TTC549 (cell line): ENCODE measurements around the gene MXI1.
A peak's percentile ranks its signal among the peaks of the same experiment; 100 is the strongest.

Source experiments
- FAIRE-seq: peaks from 2 replicates; lab custom pipeline; 2012; peaks lifted over from hg19 to GRCh38; lab: Jason Lieb, UNC

Gene MXI1

DNA sequence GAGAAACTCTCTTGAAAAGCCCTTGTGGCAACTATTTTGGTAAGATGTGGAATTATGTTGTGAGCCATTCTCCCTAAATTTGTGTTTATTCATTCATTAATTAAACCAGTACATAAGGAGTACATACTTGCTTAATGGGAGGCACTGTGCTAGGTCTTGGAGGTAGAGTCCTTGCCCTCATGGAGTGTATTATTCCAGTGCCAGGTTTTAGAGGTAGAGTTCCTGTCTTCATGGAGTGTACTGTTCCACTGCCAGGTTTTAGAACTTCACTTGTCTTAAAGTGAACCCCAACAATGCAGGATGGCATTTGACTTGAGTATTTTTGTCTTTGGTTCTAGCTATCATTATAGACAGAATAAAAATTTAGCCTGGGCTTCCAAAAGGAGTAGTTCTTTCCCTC, 8.8 kb downstream of the MXI1 start:
- FAIRE-seq, result no peak

DNA sequence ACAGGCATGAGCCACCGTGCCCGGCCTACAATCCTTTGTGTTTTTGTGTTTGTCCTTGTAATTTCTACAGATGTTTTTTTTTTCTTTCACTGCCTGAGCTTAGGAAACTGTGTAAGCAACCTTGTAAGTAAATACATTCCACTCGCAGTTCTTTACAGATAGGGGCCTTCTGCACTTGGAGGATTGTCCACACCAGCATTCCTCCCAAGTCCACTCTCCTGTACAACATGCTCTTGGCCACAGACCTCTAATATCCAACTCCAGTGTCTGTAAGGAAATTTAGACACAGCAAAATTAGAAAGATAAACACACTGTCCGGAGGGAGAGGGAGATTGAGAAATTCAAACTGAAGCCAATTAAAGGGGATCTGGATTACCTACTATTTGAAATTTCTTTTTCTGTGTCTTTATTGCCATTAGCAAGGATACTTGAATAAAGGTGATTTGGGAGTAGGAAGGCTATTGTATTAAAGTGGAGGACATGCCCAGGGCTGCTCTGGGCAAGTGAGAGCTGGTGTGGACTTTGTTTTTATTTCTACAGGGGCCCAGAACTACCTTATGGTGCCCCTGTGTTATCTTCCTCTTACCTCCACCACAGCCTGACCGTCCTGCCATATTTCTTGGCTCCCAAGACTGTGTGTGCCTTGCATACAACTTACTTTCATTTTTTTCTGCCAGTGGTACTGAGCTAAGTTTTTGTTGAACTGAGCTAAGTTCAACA, 9.7 kb downstream of the MXI1 start:
- FAIRE-seq, result no peak

DNA sequence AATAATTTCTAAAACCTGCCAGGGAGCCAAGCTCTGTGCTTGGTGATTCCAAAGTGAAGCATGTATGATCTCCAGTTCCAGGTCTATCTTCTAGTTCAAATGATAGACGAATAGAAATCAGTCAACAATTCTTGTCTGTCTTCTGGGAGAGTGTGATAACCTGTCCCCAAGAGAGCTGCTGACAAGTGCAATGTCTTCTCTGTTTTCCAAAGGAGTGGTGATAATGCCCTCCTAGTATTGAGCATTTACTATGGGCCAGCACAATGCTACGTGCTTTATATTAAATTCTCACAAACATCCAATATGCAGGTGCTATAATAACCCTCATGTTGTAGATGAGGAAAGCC, 10.2 kb downstream of the MXI1 start:
- FAIRE-seq, result no peak

DNA sequence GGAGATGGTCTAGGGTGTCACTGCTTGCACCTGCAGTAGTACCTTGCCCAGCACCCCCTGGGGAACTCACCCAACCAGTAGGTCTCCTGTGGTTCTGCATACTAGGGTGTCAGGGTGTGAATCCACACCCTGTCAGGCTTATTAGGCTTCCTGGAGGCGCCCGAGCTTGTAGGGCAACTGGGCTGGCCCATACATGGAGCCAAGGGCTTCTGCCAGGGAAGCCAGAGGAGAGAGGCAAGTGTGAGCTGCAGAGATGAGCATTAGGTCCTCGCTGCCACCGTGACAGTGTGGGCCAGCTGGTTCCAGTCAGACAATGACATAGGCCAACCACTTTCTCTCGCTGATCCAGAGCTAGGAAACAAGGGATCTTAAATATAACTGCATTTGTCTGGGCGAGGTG, 11.2 kb downstream of the MXI1 start:
- FAIRE-seq, result no peak

DNA sequence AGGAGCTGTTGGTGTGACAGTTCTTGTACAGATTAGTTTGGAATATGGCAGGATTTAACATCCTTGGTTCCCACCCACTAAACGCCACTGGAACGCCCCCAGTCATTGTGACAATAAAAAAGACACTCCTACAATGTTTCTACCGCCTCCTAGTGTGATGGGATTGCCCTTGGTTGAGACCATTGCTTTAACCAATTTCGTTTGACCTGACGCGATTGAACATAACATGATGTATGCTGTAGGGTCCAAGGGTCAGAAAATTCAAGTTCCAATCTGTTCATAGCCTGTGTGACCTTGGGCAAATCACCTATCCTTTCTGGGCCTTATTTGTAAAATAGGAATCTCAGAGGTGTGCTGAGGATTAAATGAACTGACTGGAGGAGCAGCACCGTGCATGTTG, 12.5 kb downstream of the MXI1 start:
- FAIRE-seq, result no peak

DNA sequence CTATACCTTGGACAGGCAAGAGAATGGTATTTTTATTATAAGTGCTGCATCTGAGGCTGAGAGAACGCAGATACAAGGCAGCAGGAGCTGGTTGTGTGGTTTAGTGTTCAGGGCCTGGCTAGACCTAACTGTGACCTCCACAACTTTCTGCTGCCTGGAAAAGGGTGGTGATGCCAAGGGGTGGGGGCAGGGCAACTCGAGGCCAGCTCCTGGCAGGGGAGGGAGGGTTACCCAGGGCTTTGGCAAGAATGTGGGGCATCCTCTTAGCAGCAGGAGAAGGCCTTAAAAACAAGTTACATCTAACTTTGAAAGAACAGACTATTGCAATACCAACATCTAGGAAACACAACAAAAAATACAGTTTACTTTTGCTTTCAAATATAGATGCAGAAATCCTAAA, 13.0 kb downstream of the MXI1 start:
- no peak for FAIRE-seq

DNA sequence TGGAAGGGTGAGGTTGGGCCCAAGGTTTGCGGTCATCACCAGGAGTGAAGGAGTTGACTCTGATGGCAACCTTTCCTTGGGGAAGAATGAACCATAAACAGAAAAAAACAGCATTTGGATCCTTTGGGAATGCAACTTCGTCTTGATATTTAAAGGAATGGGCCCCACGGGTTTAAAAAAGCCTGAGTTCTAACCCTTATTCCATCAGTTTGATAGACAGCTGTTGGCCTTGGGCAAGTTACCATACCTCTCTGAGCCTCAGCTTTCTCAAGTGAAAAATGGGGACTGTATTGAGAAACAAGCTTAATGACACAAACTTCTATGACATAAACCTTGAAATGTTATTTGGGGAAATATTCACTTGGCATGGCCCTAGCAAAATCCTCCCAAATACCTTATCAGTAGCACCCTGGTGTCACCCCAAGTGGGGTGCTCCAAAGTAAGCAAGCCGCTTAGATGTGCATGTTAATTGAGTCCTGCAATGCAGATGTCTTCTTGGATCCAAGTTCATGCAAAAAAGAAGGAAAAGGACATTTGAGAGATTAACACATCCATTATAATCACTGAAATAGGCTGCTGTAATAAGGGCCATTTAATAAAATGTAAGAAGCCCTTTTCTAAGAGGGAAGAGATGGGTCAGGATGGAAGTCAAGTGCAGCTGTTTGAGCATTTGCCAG, 13.8 kb downstream of the MXI1 start:
- no peak for FAIRE-seq

DNA sequence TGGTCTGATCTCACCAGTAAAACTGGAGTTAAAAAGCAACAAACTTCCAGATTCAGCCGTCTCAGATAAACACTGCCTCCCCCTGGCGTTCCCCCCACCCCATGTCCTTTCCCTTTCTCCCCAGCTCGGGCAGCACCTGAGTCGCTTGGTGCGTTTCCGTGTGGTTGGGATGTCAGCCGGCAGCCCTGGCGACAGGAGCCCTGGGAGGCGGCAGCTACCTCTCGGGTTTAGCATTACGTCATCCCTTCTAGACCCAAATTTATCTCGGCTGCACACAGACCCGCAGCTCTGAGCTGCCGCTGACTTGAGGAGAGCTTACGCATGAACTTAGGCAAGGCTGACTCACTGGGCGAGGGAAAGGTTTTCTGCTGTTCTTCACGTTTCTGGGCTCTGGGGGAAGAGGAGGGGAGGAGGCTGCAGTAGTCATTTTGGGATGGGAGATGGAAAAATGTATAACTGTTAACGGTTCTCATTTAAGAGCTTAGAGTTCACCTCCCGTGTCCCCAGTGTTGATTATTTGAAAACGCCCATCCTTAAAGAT, 14.4 kb downstream of the MXI1 start:
- FAIRE-seq, result no peak

DNA sequence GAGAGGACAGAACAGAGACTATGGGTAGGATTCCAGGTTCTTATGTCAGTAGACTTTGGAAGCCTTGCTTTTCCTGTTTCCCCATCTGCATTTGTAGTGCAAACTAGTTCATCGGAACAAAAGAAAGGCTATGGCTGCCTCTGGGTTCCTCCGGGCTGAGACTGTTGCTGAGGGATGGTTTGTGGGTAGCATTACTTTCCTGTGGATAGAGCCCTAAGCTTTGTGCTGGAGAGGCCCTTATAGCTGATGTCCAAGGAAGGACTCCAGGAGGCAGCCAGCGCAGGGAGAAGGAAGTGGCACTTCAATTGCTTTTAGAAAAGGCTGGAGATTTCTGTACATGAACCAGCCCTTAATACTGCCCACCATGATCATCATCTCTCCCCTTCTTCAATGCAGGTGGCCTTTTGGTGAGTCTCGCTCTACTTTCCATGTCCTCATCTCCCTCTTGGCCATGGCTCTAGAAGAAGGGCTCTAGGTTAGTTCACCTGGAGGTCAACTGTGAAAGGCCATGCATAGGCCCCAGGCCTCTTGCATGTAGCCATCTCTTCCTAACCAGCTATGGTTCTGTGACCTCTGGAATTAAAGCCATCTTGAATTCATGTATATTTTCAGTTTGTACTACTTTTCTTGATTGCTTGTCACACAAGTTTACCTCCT, 15.4 kb downstream of the MXI1 start:
- FAIRE-seq, result no peak

DNA sequence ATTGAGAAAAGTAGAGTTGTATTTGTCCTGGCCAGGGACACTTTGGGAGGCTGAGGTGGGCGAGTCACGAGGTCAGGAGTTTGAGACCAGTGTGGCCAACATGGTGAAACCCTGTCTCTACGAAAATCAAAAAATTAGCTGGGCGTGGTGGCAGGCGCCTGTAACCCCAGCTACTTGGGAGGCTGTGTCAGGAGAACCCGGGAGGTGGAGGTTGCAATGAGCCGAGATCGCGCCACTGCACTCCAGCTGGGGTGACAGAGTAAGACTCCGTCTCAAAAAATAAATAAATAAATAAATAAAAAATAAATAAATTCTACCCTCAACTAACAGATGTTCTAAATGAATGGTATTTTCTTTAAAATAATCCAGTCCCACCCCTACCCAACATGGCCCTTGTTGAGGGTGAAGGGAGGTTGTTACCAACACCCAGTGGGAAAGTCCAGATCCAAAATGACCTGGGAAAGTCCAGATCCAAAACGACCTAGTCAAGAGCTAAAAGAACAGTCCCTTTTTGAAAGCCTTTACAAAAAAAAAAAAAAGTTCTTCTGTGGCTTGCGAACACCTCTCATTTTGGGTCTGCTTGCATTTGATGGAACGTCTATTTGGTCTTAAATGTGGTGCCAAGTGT, 16.0 kb downstream of the MXI1 start:
- FAIRE-seq, result no peak

DNA sequence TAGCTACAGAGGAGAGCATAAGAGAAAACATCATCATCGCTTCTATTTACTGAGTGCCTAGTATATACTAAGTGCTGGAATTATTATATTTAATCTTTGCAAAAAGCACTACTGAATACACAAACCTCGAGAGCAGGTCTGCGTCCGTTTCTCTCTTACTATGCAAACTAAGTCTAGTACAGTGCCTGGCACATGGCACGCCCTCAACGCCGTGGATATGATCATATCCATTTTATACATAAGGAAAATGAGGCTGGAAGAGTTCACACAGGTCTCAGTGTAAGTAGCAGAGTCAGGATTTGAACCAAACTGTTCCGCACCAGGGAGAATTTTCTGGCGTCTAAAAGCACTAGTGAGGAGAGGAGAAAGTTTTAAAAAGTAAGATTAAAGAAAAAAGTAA, 17.6 kb downstream of the MXI1 start:
- FAIRE-seq, result no peak

DNA sequence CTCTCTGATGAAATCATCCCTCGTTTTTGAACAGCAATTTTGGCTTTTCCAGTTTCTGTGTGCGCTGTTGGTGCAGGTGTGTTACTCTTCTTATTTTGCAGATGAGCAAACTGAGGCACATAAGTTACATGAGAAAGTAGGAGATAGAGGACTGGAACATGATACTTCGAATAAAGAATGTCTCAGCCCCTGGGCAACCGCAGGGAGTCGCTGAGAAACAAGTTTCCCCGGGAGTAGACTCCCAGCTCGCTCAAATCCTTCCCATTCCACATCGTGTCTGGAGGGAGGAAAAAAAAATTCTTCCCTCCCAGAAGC, 18.0 kb downstream of the MXI1 start:
- no peak for FAIRE-seq

DNA sequence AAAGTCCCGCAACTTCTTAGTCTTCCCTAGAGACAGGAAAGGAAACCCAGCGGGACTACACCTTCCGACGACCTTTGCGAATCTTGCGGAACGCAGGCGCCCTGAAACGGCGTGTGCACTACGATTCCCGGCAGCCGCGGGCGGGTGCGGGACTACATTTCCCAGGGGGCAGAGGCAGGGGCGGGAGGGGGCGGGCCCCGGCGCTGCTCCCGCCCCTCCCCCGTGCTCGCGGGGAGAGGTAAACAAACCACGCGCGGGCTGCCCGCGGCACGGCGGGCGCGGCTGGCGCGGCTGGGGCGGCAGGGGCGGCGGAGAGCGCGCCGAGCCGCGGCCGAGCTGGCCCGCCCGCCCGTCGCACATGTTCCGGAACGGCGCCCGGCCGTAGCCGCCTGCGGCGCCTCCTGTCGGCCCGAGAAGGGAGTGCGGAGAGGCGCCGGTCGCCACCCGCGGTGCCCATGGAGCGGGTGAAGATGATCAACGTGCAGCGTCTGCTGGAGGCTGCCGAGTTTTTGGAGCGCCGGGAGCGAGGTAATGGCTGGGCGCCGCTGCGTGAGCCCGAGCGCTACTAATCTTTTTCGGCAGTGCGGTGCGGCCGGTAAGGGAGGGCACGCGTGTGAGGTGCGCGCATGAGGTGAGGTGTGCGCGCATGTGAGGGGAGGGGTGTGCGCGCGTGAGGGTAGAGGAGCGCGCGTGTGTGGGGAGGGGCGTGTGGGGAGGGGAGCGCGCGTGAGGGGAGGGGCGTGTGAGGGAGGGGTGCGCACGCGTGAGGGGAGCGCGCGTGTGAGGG, 18.5 kb downstream of the MXI1 start:
- FAIRE-seq, result peak; percentile 28

DNA sequence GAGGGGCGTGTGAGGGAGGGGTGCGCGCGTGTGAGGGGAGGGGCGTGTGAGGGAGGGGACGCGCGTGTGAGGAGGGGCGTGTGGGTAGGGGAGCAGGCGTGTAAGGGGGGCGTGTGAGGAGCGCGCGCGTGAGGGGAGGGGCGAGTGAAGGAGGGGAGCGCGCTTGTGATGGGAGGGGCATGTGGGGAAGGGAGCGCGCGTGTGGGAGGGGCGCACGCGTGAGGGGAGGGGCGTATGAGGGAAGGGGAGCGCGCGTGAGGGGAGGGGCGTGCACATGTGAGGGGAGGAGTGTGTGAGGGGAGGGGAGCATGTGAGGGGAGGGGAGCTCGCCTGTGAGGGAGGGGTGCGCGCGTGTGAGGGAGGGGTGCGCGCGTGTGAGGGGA, 19.1 kb downstream of the MXI1 start:
- no peak for FAIRE-seq

DNA sequence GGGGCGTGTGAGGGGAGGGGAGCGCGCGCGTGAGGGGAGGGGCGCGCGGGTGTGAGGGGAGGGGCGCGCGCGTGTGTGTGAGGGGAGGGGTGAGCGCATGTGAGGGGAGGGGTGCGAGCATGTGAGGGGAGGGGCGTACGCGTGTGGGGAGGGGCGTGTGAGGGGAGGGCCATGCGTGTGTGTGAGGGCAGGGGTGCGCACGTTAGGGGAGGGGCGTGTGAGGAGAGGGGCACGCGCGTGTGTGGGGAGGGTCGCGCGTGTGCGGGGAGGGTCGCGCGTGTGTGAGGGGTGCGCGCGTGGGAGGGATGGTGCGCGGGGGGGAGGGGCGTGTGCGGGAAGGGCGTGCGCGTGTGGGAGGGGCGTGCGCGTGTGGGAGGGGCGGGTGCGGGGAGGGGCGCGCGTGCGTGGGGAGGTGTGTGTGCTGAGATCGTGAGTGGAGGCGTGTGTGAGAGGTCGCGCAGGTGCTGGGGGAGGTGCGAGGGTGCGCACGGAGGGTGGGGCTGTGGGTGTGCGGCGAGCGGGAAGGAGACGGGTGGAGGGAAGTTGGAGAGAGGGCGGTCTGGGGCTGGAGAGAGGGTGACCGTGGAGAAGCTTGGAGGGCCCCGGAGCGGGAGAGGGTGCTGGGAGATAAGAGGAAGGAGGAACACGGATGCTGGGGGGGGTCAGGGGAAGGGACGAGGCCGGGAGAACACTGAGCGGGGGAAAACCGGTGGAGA, 19.7 kb downstream of the MXI1 start:
- FAIRE-seq, result no peak

DNA sequence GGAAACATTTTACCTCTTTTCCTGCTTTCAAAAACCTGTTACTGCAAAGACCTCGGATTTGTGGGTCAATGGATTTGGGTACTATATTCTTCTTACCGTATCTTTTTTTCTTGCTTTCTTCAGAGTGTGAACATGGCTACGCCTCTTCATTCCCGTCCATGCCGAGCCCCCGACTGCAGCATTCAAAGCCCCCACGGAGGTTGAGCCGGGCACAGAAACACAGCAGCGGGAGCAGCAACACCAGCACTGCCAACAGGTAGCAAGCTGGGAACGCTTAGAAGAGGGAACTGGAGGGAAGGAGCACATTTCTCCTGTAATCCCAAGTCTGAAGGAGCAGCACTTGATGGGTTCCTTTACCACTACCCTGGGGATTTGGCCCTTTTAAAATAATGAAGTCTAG, 20.7 kb downstream of the MXI1 start:
- no peak for FAIRE-seq

DNA sequence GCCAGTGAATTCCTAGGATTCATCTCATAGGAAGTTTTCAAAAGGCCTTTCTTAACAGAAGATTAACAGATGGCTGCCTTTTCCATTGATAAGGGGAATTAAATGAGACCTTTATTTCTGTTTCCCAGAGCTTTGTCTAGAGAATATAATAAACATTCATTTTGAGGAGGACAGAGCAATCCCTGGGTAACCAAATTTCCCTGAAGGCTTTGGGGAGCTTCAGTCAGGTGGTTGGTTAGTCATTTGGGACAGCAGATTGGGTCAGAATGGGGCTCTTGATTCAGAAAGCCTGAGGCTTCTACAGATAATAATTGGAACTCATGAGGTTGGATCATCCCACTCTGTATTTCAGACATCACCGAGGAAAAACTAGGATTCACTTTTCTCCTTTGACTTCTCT, 21.8 kb downstream of the MXI1 start:
- FAIRE-seq, result no peak

DNA sequence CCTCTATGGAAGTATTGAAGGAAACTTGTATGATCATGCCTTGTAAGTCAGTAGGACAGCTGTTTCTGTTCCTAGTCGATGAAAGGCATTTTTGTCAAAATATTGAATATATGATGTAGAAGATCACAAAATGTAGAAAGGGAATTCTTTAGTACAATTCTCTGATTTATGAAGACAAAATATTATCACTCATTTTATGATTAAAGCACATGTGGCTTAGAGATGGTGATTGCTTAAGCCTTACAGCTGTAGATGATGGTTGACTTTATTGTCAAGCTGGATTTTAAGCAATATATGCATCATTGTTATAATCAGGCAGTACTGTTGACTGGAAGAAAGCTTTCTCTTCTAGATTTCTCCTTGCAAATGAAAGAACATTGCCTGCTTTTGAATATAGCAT, 26.4 kb downstream of the MXI1 start:
- FAIRE-seq, result no peak

DNA sequence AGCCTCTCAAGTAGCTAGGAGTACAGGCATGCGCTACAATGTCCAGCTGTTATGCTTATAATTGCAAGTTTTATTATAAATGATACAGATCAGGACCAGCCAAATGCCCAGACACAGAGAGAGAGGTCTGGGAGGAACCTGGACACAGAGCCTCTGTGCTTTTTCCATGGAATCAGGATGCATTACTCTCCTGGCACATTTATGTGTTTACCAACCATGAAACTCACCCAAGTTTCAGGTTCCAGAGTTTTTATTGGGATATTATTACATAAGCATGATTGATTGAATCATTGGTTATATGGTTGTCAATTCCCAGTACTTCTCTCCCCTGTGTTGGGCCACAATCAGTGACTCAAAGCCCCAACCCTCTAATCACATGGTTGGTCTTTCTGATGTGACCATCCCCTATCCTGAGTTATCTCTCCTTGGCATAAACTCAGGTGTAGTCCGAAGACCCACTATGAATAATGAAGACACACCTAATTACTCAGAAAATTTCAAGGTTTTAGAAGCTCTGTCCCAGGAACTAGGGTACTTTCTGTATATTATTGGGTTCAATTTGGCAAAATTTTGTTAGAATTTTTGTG, 30.6 kb downstream of the MXI1 start:
- FAIRE-seq, result no peak

DNA sequence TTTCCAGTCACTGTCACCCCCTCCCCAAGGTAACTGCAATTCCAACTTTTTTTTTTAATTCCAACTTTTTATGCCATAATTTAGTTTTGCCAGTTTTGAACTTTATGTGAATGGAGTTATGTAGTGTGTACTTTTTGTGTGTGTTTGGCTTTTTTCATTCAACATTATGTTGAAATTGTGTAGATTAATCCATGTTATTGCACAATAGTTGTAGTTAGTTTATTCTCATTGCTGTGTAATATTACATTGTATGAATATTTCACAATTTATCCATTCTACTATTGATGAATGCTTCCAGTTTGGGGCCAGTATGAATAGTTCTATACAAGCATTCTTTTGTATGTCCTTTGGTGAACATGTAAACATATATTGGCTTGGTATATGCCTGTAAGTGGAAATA, 32.5 kb downstream of the MXI1 start:
- no peak for FAIRE-seq

DNA sequence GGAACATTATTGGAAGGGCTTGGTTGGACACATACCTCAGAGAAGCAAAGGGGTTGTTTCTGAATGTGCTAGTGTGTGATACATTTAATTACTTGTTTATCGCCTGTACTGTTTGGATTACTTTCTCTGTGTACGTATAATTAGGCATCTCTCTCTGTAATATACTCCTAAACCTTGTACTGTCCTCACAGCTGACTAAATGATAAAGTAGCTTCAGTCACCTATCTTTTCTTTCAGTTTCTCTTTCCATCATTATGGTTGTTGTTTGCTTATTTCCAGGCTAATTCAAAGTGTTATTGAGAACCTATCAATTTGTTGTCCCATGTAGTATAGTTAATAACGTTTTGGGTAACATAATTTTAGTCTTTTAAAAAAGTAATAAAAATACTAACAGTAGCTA, 34.0 kb downstream of the MXI1 start:
- no peak for FAIRE-seq

DNA sequence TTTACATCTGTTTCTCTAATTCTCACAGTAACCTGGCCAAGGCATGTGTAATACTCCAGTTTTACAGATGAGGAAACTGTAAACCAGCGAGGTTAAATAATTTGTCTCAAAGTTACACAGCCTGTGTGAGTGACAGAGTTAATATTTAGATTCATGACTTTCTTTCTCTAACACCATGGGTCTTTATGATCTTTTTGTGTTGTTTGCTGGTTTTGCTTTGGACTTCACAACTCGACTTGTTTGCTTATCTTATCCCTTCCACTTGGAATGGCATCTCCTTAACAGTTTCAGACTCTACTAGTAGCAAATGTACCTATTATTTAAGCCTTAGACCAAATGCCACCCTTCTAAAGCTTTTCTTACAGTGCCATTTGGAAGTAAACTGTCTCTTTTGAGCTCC, 34.4 kb downstream of the MXI1 start:
- FAIRE-seq, result no peak
